ENCODE measurements around the gene GRIFIN. TPM values are rescaled to one million over a fixed set of nuclear protein-coding genes. Genes with fewer than 3 reads are reported as not detected.

The GRIFIN gene
- total and polyA plus RNA-seq, 9 of the 15 experiments (the other 6 are each of a cell fraction or from before 2014, with no cell fraction given): not detected

- Histone ChIP-seq H3K9me1 (ENCODE audit: control insufficient read depth, insufficient read depth, low read length) (no peaks in the 10 kb centered on the region), H3K36me3 (ENCODE audit: control insufficient read depth, insufficient read depth, low read length) (no peaks in the 10 kb centered on the region), H3K27ac (ENCODE audit: extremely low read depth, low read depth, low read length) (no peak overlapping the region), H3K9me3 (replicated peaks; ENCODE audit: control insufficient read depth, insufficient read depth, low read depth, low read length) (no peaks in the 10 kb centered on the region), H3K4me3 (no peak overlapping the region), H3K4me1 (replicated peaks in 1 of 2; ENCODE audit: control insufficient read depth in 2 of 2, insufficient read depth in 2 of 2, low read length in 2 of 2) (peaks cover 0 to 57% of the 10 kb centered on the region in 2 experiments; a peak in 3 of 5 replicates), H3K9ac (ENCODE audit: insufficient read depth in 1 of 2, low read depth in 2 of 2, low read length in 2 of 2) (peak overlapping the region in 1 of 2 experiments; percentile 16; a peak in 1 of 4 replicates), H3K79me2 (ENCODE audit: control insufficient read depth, insufficient read depth, low read length) (no peaks in the 10 kb centered on the region), H4K20me1 (replicated peaks; ENCODE audit: control insufficient read depth, insufficient read depth, low read length) (peaks cover 18% of the 10 kb centered on the region), H2AFZ (ENCODE audit: low read depth, low read length) (no peak overlapping the region), H3K27me3 (ENCODE audit: control insufficient read depth in 2 of 2, insufficient read depth in 2 of 2, low read length in 2 of 2) (peaks cover 8 to 33% of the 10 kb centered on the region in 2 experiments; a peak in 4 of 5 replicates), H3K4me2 (ENCODE audit: insufficient read depth, low read length) (no peak overlapping the region)
- intact Hi-C loops (cut with micrococcal nuclease): loop anchor here (10.0 kb wide), 1 partner anchor 191 kb away; no protein-coding TSS in a partner anchor
- BruUV-seq (replicated peaks): no TSS peak
- in situ Hi-C loops (cut with MboI): no loop called here
- FAIRE-seq (no peak), DNase-seq (ENCODE audit: extremely low read depth in 1 of 4, low spot score in 3 of 4) (no peak), ATAC-seq (no peak)
- WGBS (ENCODE audit: insufficient coverage, low coverage, missing lambda C conversion rate): 20% methylated on average over 6 of the region's 15 CpGs
- POLR2A ChIA-PET: interaction anchor here (0.5 to 0.6 kb wide), 2 partner anchors 10 to 119 kb away, joined by 3 read pairs; no protein-coding TSS in a partner anchor
- CTCF ChIA-PET (ENCODE audit: low intra/inter-chr PET ratio): no interaction called here
- TF ChIP-seq, protein P1, sequence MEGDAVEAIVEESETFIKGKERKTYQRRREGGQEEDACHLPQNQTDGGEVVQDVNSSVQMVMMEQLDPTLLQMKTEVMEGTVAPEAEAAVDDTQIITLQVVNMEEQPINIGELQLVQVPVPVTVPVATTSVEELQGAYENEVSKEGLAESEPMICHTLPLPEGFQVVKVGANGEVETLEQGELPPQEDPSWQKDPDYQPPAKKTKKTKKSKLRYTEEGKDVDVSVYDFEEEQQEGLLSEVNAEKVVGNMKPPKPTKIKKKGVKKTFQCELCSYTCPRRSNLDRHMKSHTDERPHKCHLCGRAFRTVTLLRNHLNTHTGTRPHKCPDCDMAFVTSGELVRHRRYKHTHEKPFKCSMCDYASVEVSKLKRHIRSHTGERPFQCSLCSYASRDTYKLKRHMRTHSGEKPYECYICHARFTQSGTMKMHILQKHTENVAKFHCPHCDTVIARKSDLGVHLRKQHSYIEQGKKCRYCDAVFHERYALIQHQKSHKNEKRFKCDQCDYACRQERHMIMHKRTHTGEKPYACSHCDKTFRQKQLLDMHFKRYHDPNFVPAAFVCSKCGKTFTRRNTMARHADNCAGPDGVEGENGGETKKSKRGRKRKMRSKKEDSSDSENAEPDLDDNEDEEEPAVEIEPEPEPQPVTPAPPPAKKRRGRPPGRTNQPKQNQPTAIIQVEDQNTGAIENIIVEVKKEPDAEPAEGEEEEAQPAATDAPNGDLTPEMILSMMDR (IDR thresholded peaks at IDR 0.05 in 2 of 3, conservative IDR thresholded peaks at IDR 0.05 in 1 of 3; ENCODE audit: insufficient read depth in 2 of 3, low read depth in 1 of 3, low read length in 3 of 3): no peak
- no peak for TF ChIP-seq SIN3B (IDR thresholded peaks at IDR 0.05; ENCODE audit: low read depth)
- TF ChIP-seq RNF2 (IDR thresholded peaks at IDR 0.05): no peak
- TF ChIP-seq THRA (IDR thresholded peaks at IDR 0.05): no peak
- no peak for TF ChIP-seq PATZ1 (CRISPR knock-in tag; IDR thresholded peaks at IDR 0.05; ENCODE audit: borderline replicate concordance)
- TF ChIP-seq E4F1 (CRISPR knock-in tag; IDR thresholded peaks at IDR 0.05; ENCODE audit: borderline replicate concordance): no peak
- TF ChIP-seq, protein P2, sequence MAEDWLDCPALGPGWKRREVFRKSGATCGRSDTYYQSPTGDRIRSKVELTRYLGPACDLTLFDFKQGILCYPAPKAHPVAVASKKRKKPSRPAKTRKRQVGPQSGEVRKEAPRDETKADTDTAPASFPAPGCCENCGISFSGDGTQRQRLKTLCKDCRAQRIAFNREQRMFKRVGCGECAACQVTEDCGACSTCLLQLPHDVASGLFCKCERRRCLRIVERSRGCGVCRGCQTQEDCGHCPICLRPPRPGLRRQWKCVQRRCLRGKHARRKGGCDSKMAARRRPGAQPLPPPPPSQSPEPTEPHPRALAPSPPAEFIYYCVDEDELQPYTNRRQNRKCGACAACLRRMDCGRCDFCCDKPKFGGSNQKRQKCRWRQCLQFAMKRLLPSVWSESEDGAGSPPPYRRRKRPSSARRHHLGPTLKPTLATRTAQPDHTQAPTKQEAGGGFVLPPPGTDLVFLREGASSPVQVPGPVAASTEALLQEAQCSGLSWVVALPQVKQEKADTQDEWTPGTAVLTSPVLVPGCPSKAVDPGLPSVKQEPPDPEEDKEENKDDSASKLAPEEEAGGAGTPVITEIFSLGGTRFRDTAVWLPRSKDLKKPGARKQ (CRISPR knock-in tag; IDR thresholded peaks at IDR 0.05): no peak
- TF ChIP-seq MXI1 (IDR thresholded peaks at IDR 0.05; ENCODE audit: low read depth, low read length): no peak
- no peak for TF ChIP-seq ZNF354B (CRISPR knock-in tag; IDR thresholded peaks at IDR 0.05)
- no peak for TF ChIP-seq SLC30A9 (CRISPR knock-in tag; IDR thresholded peaks at IDR 0.05)
- TF ChIP-seq, protein P3, sequence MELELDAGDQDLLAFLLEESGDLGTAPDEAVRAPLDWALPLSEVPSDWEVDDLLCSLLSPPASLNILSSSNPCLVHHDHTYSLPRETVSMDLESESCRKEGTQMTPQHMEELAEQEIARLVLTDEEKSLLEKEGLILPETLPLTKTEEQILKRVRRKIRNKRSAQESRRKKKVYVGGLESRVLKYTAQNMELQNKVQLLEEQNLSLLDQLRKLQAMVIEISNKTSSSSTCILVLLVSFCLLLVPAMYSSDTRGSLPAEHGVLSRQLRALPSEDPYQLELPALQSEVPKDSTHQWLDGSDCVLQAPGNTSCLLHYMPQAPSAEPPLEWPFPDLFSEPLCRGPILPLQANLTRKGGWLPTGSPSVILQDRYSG (tag; conservative IDR thresholded peaks at IDR 0.05; ENCODE audit: low read depth): no peak
Measured at GRCh38 chr7:2474224-2474623, 2.0 kb downstream of the GRIFIN start.
